IMR-90 (cell line): ENCODE results near the gene TARS3. TPM values are rescaled to one million over a fixed set of nuclear protein-coding genes. Genes with fewer than 3 reads are reported as not detected.

Experiments
- ATAC-seq: fragments of 200-7000 bp; cut with Tn5 transposase; 2 replicates; pipeline ENCODE4 v1.9.1; 2020; ENCODE audit warnings: low read depth, mild to moderate bottlenecking, moderate library complexity
- BruUV-seq: library from RNA; stranded (reverse); fragments of 400-500 nt; replicated peaks from 2 replicates; lab custom pipeline; 2021; lab: Mats Ljungman, UMichigan
- CTCF ChIA-PET: fragments of 300-600 bp; formaldehyde crosslinking; extraction: SDS; loops from one replicate; lab custom pipeline; 2021; ENCODE audit warnings: antibody characterized with exemption; lab: Yijun Ruan, JAX
- POLR2A ChIA-PET: fragments of 300-600 bp; sonication (Branson Sonifier 250); formaldehyde crosslinking; loops from one replicate; lab custom pipeline; 2022; ENCODE audit warnings: antibody characterized with exemption; ENCODE audit not compliant: unreplicated experiment; lab: Charles Lee
- DNase-seq: peaks from one replicate; pipeline ENCODE4 v3.0.0; 2013
- H2AFZ ChIP-seq: replicated peaks from 2 replicates; pipeline ENCODE3; 2013; ENCODE audit warnings: low read length, mild to moderate bottlenecking; ENCODE audit not compliant: poor library complexity
- H2AK5ac ChIP-seq: 2 replicates; pipeline ENCODE4 v1.6.1; 2013; ENCODE audit warnings: low read depth, low read length, inconsistent platforms
- H2AK9ac ChIP-seq: replicated peaks from 2 replicates; pipeline ENCODE3; 2013; ENCODE audit warnings: mild to moderate bottlenecking, low read depth, low read length, moderate library complexity; ENCODE audit not compliant: poor library complexity
- H2BK120ac ChIP-seq: 2 replicates; pipeline ENCODE4 v1.6.1; 2013; ENCODE audit warnings: low read depth, low read length, inconsistent platforms
- H2BK15ac ChIP-seq: 3 replicates; pipeline ENCODE4 v1.6.1; 2013; ENCODE audit warnings: low read depth, low read length, inconsistent platforms
- H2BK20ac ChIP-seq: 2 replicates; pipeline ENCODE4 v1.6.1; 2013; ENCODE audit warnings: low read depth, mild to moderate bottlenecking, inconsistent platforms, low read length, moderate library complexity
- H2BK5ac ChIP-seq: 2 replicates; pipeline ENCODE4 v1.6.1; 2013; ENCODE audit warnings: mild to moderate bottlenecking, low read depth, low read length, inconsistent platforms; ENCODE audit not compliant: poor library complexity, severe bottlenecking
- H3K14ac ChIP-seq: replicated peaks from 2 replicates; pipeline ENCODE4 v1.6.1; 2013; ENCODE audit warnings: low read depth, low read length, inconsistent platforms
- H3K18ac ChIP-seq: 2 replicates; pipeline ENCODE4 v1.6.1; 2013; ENCODE audit warnings: low read depth, low read length, control low read depth
- H3K23ac ChIP-seq: 2 replicates; pipeline ENCODE4 v1.6.1; 2013; ENCODE audit warnings: low read depth, low read length, inconsistent platforms
- H3K27ac ChIP-seq: 2 replicates; pipeline ENCODE4 v1.5.1; 2013; ENCODE audit warnings: mild to moderate bottlenecking, control low read depth, low read length; ENCODE audit not compliant: insufficient read depth
- H3K27me3 ChIP-seq: 2 replicates; pipeline ENCODE4 v1.6.1; 2013; ENCODE audit warnings: low read length; ENCODE audit not compliant: control insufficient read depth, insufficient read depth
- H3K36me3 ChIP-seq: 2 replicates; pipeline ENCODE4 v1.6.1; 2013; ENCODE audit warnings: low read length, mixed read lengths; ENCODE audit not compliant: control insufficient read depth, insufficient read depth
- H3K4ac ChIP-seq: 2 replicates; pipeline ENCODE4 v1.6.1; 2013; ENCODE audit warnings: low read depth, low read length, inconsistent platforms
- H3K4me1 ChIP-seq: 2 replicates; pipeline ENCODE4 v1.6.1; 2013; ENCODE audit warnings: low read length, mixed read lengths; ENCODE audit not compliant: control insufficient read depth, insufficient read depth
- H3K4me2 ChIP-seq: 2 replicates; pipeline ENCODE4 v1.6.1; 2013; ENCODE audit warnings: low read depth, mild to moderate bottlenecking, control low read depth, low read length, moderate library complexity
- H3K4me3 ChIP-seq: 2 replicates; pipeline ENCODE4 v1.5.1; 2013; ENCODE audit warnings: low read depth, mild to moderate bottlenecking, control low read depth, low read length, moderate library complexity; ENCODE audit not compliant: insufficient read depth
- H3K56ac ChIP-seq: 2 replicates; pipeline ENCODE4 v1.6.1; 2013; ENCODE audit warnings: low read length, inconsistent platforms; ENCODE audit not compliant: insufficient read depth; ENCODE audit errors: extremely low read depth
- H3K79me1 ChIP-seq, 2 experiments: 2 replicates each; pipeline ENCODE4 v1.6.1; 2013; ENCODE audit warnings: low read length in 2 of 2, inconsistent platforms in 1 of 2, low read depth in 1 of 2
- H3K9ac ChIP-seq: 2 replicates; pipeline ENCODE4 v1.6.1; 2013; ENCODE audit warnings: low read depth, low read length, control low read depth
- H3K9me1 ChIP-seq: 2 replicates; pipeline ENCODE4 v1.6.1; 2013; ENCODE audit warnings: low read length, inconsistent platforms; ENCODE audit not compliant: insufficient read depth
- H3K9me3 ChIP-seq: 2 replicates; pipeline ENCODE4 v1.6.1; 2013; ENCODE audit warnings: low read length; ENCODE audit not compliant: control insufficient read depth, insufficient read depth
- H4K20me1 ChIP-seq: 2 replicates; pipeline ENCODE4 v1.6.1; 2013; ENCODE audit warnings: low read length, inconsistent platforms; ENCODE audit not compliant: insufficient read depth
- H4K5ac ChIP-seq: 2 replicates; pipeline ENCODE4 v1.6.1; 2013; ENCODE audit warnings: mild to moderate bottlenecking, low read depth, low read length, control low read depth
- H4K8ac ChIP-seq, 2 experiments: 2 replicates each; pipeline ENCODE4 v1.6.1; 2013; ENCODE audit warnings: low read depth in 2 of 2, low read length in 2 of 2, control low read depth in 1 of 2, inconsistent platforms in 1 of 2
- H4K91ac ChIP-seq: 2 replicates; pipeline ENCODE4 v1.6.1; 2013; ENCODE audit warnings: low read depth, low read length, inconsistent platforms; ENCODE audit not compliant: insufficient read depth
- POLR2A ChIP-seq: IDR thresholded peaks from 2 replicates; pipeline ENCODE4 v1.6.1; 2012; ENCODE audit warnings: mild to moderate bottlenecking, low read depth, low read length
- WGBS, 2 experiments: methylation state at CpG; one replicate each; pipeline versions ENCODE4 v1.1.5 to v1.1.7; 2013; ENCODE audit warnings: missing lambda C conversion rate in 2 of 2; ENCODE audit not compliant: insufficient read length in 1 of 2; ENCODE audit errors: extremely low coverage in 2 of 2; 5-methylcytosine and 5-hydroxymethylcytosine counted together
- dilution Hi-C: fragments of 300-500 bp; cut with HindIII; formaldehyde crosslinking; loops from one replicate; pipeline ENCODE4 v1.14.3; 2018; ENCODE audit warnings: low sequenced_read_pairs; ENCODE audit not compliant: unreplicated experiment
- in situ Hi-C: fragments of 300-500 bp; cut with MboI; formaldehyde crosslinking; loops from 3 replicates; pipeline ENCODE4 v1.14.3; 2019; ENCODE audit warnings: low sequenced_read_pairs, inconsistent platforms, mixed read lengths
- intact Hi-C: fragments of 100-400 bp; cut with micrococcal nuclease; formaldehyde crosslinking; loops from 2 replicates; pipeline ENCODE4 v1.10.0; 2022
- polyA plus RNA-seq, 3 experiments: library from polyadenylated mRNA; depleted of rRNA; stranded (reverse); fragments of >200 nt; gene quantifications; 2 replicates each; pipeline ENCODE4 v1.2.3, GENCODE V29; 2012; ENCODE audit warnings: low replicate concordance in 1 of 3
- total RNA-seq: library from RNA; depleted of rRNA; stranded (reverse); fragments of >200 nt; gene quantifications from 2 replicates; pipeline ENCODE4 v1.2.3, GENCODE V29; 2012

The TARS3 gene
- total and polyA plus RNA-seq, 2 of the 4 experiments (the other 2 are of a cell fraction), result 3.4 to 9.3 TPM

GRCh38 chr15:101651554-101652097 is 72.6 kb downstream of the TARS3 start:
- no TSS peak for BruUV-seq
- Histone ChIP-seq H4K20me1 (peaks cover 7% of the 10 kb centered on the region; the same call in 1 of the 2 replicates), H3K9me1 (0 out of 2 replicates have a peak, but pooled peaks cover 3% of the 10 kb centered on the region), H2BK15ac (peak overlapping the region; percentile 62; the same call in 1 of the 3 replicates), H3K4me1 (peaks cover 6% of the 10 kb centered on the region), H2AK9ac (peak overlapping the region; percentile 98), H2BK120ac (0 out of 2 replicates have a peak overlapping the region, but pooled peaks have one; percentile 38), H4K5ac (peak overlapping the region; percentile 92), H3K4ac (peak overlapping the region; percentile 95), H2BK5ac (peak overlapping the region; percentile 80), H3K14ac (peak overlapping the region; percentile 96), H2AK5ac (peak overlapping the region; percentile 85; the same call in 1 of the 2 replicates), H4K8ac (peak overlapping the region; percentile 22 to 86; a peak in 3 of 4 replicates), H3K9me3 (no peaks in the 10 kb centered on the region), H3K4me2 (peak overlapping the region; percentile 97), H3K56ac (peak overlapping the region; percentile 91), H3K36me3 (peaks cover 12% of the 10 kb centered on the region), H3K79me1 (peaks cover 18 to 37% of the 10 kb centered on the region in 2 experiments), H3K27ac (peak overlapping the region; percentile 81), H3K18ac (peak overlapping the region; percentile 73), H3K4me3 (peak overlapping the region; percentile 100), H3K9ac (peak overlapping the region; percentile 97), H3K27me3 (no peaks in the 10 kb centered on the region), H3K23ac (peak overlapping the region; percentile 98), H2AFZ (peak overlapping the region; percentile 99), H4K91ac (peak overlapping the region; percentile 72), H2BK20ac (no peak overlapping the region)
- DNase-seq (no peak), ATAC-seq (peak; percentile 66)
- in situ Hi-C loops, result no loop called here
- ChIA-PET POLR2A (no interaction called here), CTCF (interaction anchor here (0.6 kb wide), 1 partner anchor 10 kb away, joined by 3 read pairs; no protein-coding TSS in a partner anchor)
- intact Hi-C loops, result loop anchor here (5.0 kb wide), 1 partner anchor 71 kb away; the partner anchor contains the start of gene TARS3
- no peak for TF ChIP-seq POLR2A
- 1% methylated on average over 28 of the region's 32 CpGs; no CpG with 5 or more reads in 1 of the 2 experiments for WGBS, 2 experiments
- dilution Hi-C loops, result no loop called here
